ENCODE data around the gene SCO2. TPM values are rescaled to one million over a fixed set of nuclear protein-coding genes. Genes with fewer than 3 reads are reported as not detected.

SCO2 gene
- total and polyA plus RNA-seq, 2 of the 4 experiments (the other 2 are of a cell fraction), result 1.3 to 1.9 TPM

- Histone ChIP-seq H3K79me1 (ENCODE audit: low read depth in 1 of 2, low read length in 2 of 2) (no peaks in the 10 kb centered on the region), H4K5ac (ENCODE audit: low read depth, low read length) (no peak overlapping the region), H2BK120ac (ENCODE audit: low read depth, low read length) (no peak overlapping the region), H2AK5ac (ENCODE audit: low read depth, low read length) (no peak overlapping the region), H3K27me3 (ENCODE audit: control insufficient read depth, insufficient read depth, low read length) (no peaks in the 10 kb centered on the region; the same call in 1 of the 2 replicates), H3K4ac (ENCODE audit: low read depth, low read length) (no peak overlapping the region), H3K56ac (ENCODE audit: extremely low read depth, insufficient read depth, low read length) (no peak overlapping the region), H3K27ac (ENCODE audit: insufficient read depth, low read length) (no peak overlapping the region), H2AFZ (replicated peaks; ENCODE audit: low read length, poor library complexity) (no peak overlapping the region), H4K20me1 (ENCODE audit: insufficient read depth, low read length) (no peaks in the 10 kb centered on the region; the same call in 1 of the 2 replicates), H3K9me1 (ENCODE audit: insufficient read depth, low read length) (no peaks in the 10 kb centered on the region), H3K23ac (ENCODE audit: low read depth, low read length) (no peak overlapping the region), H3K4me1 (ENCODE audit: control insufficient read depth, insufficient read depth, low read length) (no peaks in the 10 kb centered on the region), H3K9ac (ENCODE audit: low read depth, low read length) (no peak overlapping the region), H4K8ac (ENCODE audit: low read depth in 2 of 2, low read length in 2 of 2) (no peak overlapping the region), H3K4me3 (ENCODE audit: insufficient read depth, low read depth, low read length) (no peak overlapping the region), H2BK20ac (ENCODE audit: low read depth, low read length) (no peak overlapping the region), H2AK9ac (replicated peaks; ENCODE audit: low read depth, low read length, poor library complexity) (no peak overlapping the region), H2BK5ac (ENCODE audit: low read depth, low read length, poor library complexity, severe bottlenecking) (no peak overlapping the region), H2BK15ac (ENCODE audit: low read depth, low read length) (no peak overlapping the region), H3K4me2 (ENCODE audit: low read depth, low read length) (no peak overlapping the region), H3K14ac (replicated peaks; ENCODE audit: low read depth, low read length) (no peak overlapping the region), H4K91ac (ENCODE audit: insufficient read depth, low read depth, low read length) (no peak overlapping the region), H3K9me3 (ENCODE audit: control insufficient read depth, insufficient read depth, low read length) (no peaks in the 10 kb centered on the region), H3K36me3 (ENCODE audit: control insufficient read depth, insufficient read depth, low read length) (no peaks in the 10 kb centered on the region), H3K18ac (ENCODE audit: low read depth, low read length) (no peak overlapping the region)
- ChIA-PET POLR2A (ENCODE audit: unreplicated experiment) (no interaction called here), CTCF (no interaction called here)
- no peak for TF ChIP-seq MAZ (IDR thresholded peaks at IDR 0.05; ENCODE audit: borderline replicate concordance, low read depth, low read length)
- TF ChIP-seq FOS (IDR thresholded peaks at IDR 0.05; ENCODE audit: low read depth, low read length), result no peak
- TF ChIP-seq ELK1 (IDR thresholded peaks at IDR 0.05; ENCODE audit: borderline replicate concordance, low read depth, low read length), result no peak
- BruUV-seq (replicated peaks), result no TSS peak
- intact Hi-C loops (cut with micrococcal nuclease), result no loop called here
- ATAC-seq (ENCODE audit: low read depth) (no peak), DNase-seq (no peak)
- in situ Hi-C loops (cut with MboI; ENCODE audit: low sequenced_read_pairs), result no loop called here
- 41% methylated on average over 10 of the region's 19 CpGs; no CpG with 5 or more reads in 1 of the 2 experiments for WGBS, 2 experiments (ENCODE audit: extremely low coverage in 2 of 2, insufficient read length in 1 of 2)
- dilution Hi-C loops (cut with HindIII; ENCODE audit: low sequenced_read_pairs, unreplicated experiment), result no loop called here
Measured at GRCh38 chr22:50488886-50489285, 36.5 kb downstream of the SCO2 start.
